BJ (cell line): ENCODE data around the gene FANK1. TPM values are rescaled to one million over a fixed set of nuclear protein-coding genes. Genes with fewer than 3 reads are reported as not detected.
"Not testable (repeated sequence)": the region's sequence is repeated elsewhere in the genome, so short reads cannot be mapped to it uniquely, and the experiment has no call there.

Experiments
- CTCF ChIA-PET: fragments of 350-600 bp; formaldehyde crosslinking; extraction: SDS; loops from one replicate; lab custom pipeline; 2021; ENCODE audit warnings: antibody characterized with exemption, inconsistent platforms; lab: Yijun Ruan, JAX
- POLR2A ChIA-PET: fragments of 300-600 bp; sonication (Branson Sonifier 250); formaldehyde crosslinking; extraction: SDS; loops from one replicate; lab custom pipeline; 2021; ENCODE audit warnings: antibody characterized with exemption; lab: Charles Lee
- DNase-seq: peaks from one replicate; pipeline ENCODE4 v3.0.0-alpha.2; 2011; ENCODE audit warnings: low read depth
- H3K27me3 ChIP-seq: 2 replicates; pipeline ENCODE4 v1.6.0; 2011; ENCODE audit warnings: low read length; ENCODE audit not compliant: control insufficient read depth, insufficient read depth
- H3K36me3 ChIP-seq: 2 replicates; pipeline ENCODE4 v1.5.1; 2011; ENCODE audit warnings: low read length; ENCODE audit not compliant: control insufficient read depth, insufficient read depth
- H3K4me3 ChIP-seq: 2 replicates; pipeline ENCODE4 v1.5.1; 2011; ENCODE audit warnings: low read depth, mild to moderate bottlenecking, control low read depth, low read length
- CTCF ChIP-seq: IDR thresholded peaks from 2 replicates; pipeline ENCODE4 v1.5.1; 2011; ENCODE audit warnings: low read depth, mild to moderate bottlenecking, control low read depth, inconsistent platforms, low read length, moderate library complexity; ENCODE audit not compliant: insufficient read depth
- polyA plus RNA-seq: library from polyadenylated mRNA; depleted of rRNA; stranded (reverse); fragments of >200 nt; gene quantifications from 2 replicates; pipeline ENCODE4 v1.2.3, GENCODE V29; 2011

Gene FANK1
- polyA plus RNA-seq, 1 experiment = 1.8 TPM

GRCh38 chr10:126042354-126042753, 146.0 kb downstream of the FANK1 start:
- no peak for DNase-seq
- POLR2A ChIA-PET = no interaction called here
- TF ChIP-seq CTCF = no peak
- CTCF ChIA-PET = no interaction called here
- H3K27me3 ChIP-seq = no peaks in the 10 kb centered on the region
- peaks cover 4% of the 10 kb centered on the region for H3K36me3 ChIP-seq
- no peak overlapping the region for H3K4me3 ChIP-seq

- ChIA-PET POLR2A (no interaction called here), CTCF (no interaction called here)
- no peak for DNase-seq
- Histone ChIP-seq H3K4me3 (no peak overlapping the region), H3K27me3 (no peaks in the 10 kb centered on the region), H3K36me3 (peaks cover 3% of the 10 kb centered on the region)
- no peak for TF ChIP-seq CTCF
Observed at GRCh38 chr10:126042906-126043305, 146.5 kb downstream of the FANK1 start.

GRCh38 chr10:126043389-126043788, 147.0 kb downstream of the FANK1 start:
- peaks cover 3% of the 10 kb centered on the region for H3K36me3 ChIP-seq
- H3K27me3 ChIP-seq = no peaks in the 10 kb centered on the region
- CTCF ChIA-PET = no interaction called here
- DNase-seq = no peak
- POLR2A ChIA-PET = no interaction called here
- no peak overlapping the region for H3K4me3 ChIP-seq
- TF ChIP-seq CTCF = no peak

GRCh38 chr10:126045861-126046260, 149.5 kb downstream of the FANK1 start:
- Histone ChIP-seq H3K4me3 (no peak overlapping the region), H3K27me3 (no peaks in the 10 kb centered on the region), H3K36me3 (peaks cover 1% of the 10 kb centered on the region; the same call in 1 of the 2 replicates)
- POLR2A ChIA-PET = no interaction called here
- CTCF ChIA-PET = no interaction called here
- no peak for DNase-seq
- no peak for TF ChIP-seq CTCF

- DNase-seq = no peak
- TF ChIP-seq CTCF = no peak
- H3K27me3 ChIP-seq = no peaks in the 10 kb centered on the region
- ChIA-PET CTCF (no interaction called here), POLR2A (no interaction called here)
- H3K4me3 ChIP-seq = no peak overlapping the region
- peaks cover 1% of the 10 kb centered on the region; the same call in 1 of the 2 replicates for H3K36me3 ChIP-seq
Observed at GRCh38 chr10:126046831-126047230, 150.5 kb downstream of the FANK1 start.

- POLR2A ChIA-PET, H3K27me3 ChIP-seq, DNase-seq, CTCF ChIA-PET, H3K4me3 ChIP-seq, H3K36me3 ChIP-seq: not testable (repeated sequence)
Observed at GRCh38 chr10:126047749-126048148, 151.4 kb downstream of the FANK1 start.
